SU-DHL-6 (cell line): Measurements from ENCODE around the gene RNF223.

Source experiments
- CTCF ChIP-seq: fragments of 200-600 bp; sonication (generic); IDR thresholded peaks from one replicate; pipeline ENCODE4 v1.5.1; 2017; ENCODE audit warnings: antibody characterized with exemption, mild to moderate bottlenecking, low read length, moderate library complexity; ENCODE audit not compliant: insufficient read depth, poor library complexity, severe bottlenecking
- EZH2phosphoT487 ChIP-seq: fragments of 200-600 bp; sonication (generic), shearing (Covaris generic); conservative IDR thresholded peaks from 2 replicates; pipeline ENCODE4 v1.6.1; 2018; ENCODE audit warnings: mild to moderate bottlenecking, antibody characterized with exemption, low read length, moderate library complexity, mixed read lengths

GRCh38 chr1:1098681-1099421 is 24.7 kb upstream of the RNF223 start:
- TF ChIP-seq CTCF: no peak
- no peak for TF ChIP-seq EZH2phosphoT487
